Left lung (tissue), 10 donors: ENCODE results near the gene NES. TPM values are rescaled to one million over a fixed set of nuclear protein-coding genes. Genes with fewer than 3 reads are reported as not detected.

Experiments
- ATAC-seq: fragments of 200-7000 bp; cut with Tn5 transposase; one replicate; pipeline ENCODE4 v1.9.1; 2020; ENCODE audit warnings: moderate library complexity
- DNase-seq, 4 donors: peaks; one replicate each; pipeline ENCODE4 v3.0.0-alpha.2; 2013 to 2020
- H3K27ac ChIP-seq, 2 donors: fragments of 200-600 bp; sonication (generic) in 1 of 2; one replicate each; pipeline versions ENCODE4 v1.5.0 to v1.8.0; 2020 to 2021
- H3K27me3 ChIP-seq, 2 donors: fragments of 200-600 bp; sonication (generic) in 1 of 2; one replicate each; pipeline versions ENCODE4 v1.5.0 to v1.8.0; 2020 to 2021
- H3K36me3 ChIP-seq, 2 donors: fragments of 200-600 bp; sonication (generic) in 1 of 2; one replicate each; pipeline versions ENCODE4 v1.5.0 to v1.8.0; 2020 to 2021
- H3K4me1 ChIP-seq, 2 donors: fragments of 200-600 bp; one replicate each; pipeline ENCODE4 v1.8.0; 2021
- H3K4me3 ChIP-seq, 2 donors: fragments of 200-600 bp; sonication (generic) in 1 of 2; one replicate each; pipeline versions ENCODE4 v1.5.0 to v1.8.0; 2020 to 2021; ENCODE audit warnings: mild to moderate bottlenecking in 1 of 2
- H3K9me3 ChIP-seq, 2 donors: fragments of 200-600 bp; sonication (generic) in 1 of 2; one replicate each; pipeline versions ENCODE4 v1.5.0 to v1.8.0; 2020 to 2021
- intact Hi-C, 2 donors: fragments of 100-400 bp; cut with DNase I; formaldehyde crosslinking; loops; one replicate each; pipeline versions ENCODE4 v1.11.2 to v1.14.2; 2022
- polyA plus RNA-seq, 6 donors: library from polyadenylated mRNA; unstranded; fragments of 120-200 nt; gene quantifications; one replicate each; pipeline ENCODE4 v1.2.1, GENCODE V29; 2013; ENCODE audit not compliant: insufficient read length in 6 of 6
- total RNA-seq, 2 donors: library from RNA; stranded (reverse); fragmentation: NEBNext Ultra II Directional; extraction: Animal tissue kit (Norgen Biotek cat#: 25700); gene quantifications; one replicate each; pipeline ENCODE4 v1.2.1, GENCODE V29; 2021
- TF ChIP-seq, protein P1 (sequence below), 2 donors: fragments of 200-600 bp; sonication (generic) in 1 of 2; IDR thresholded peaks; one replicate each; pipeline versions ENCODE4 v1.5.0 to v1.8.0; 2021; ENCODE audit warnings: antibody characterized with exemption in 2 of 2
- donor health status: DM: no; HTN: yes; CAD: no.
- donor health status: DM: no; HTN: no; CAD: no.

The NES gene
- total and polyA plus RNA-seq, 8 donors = 54.9 to 84.0 (median 64.4) TPM

DNA sequence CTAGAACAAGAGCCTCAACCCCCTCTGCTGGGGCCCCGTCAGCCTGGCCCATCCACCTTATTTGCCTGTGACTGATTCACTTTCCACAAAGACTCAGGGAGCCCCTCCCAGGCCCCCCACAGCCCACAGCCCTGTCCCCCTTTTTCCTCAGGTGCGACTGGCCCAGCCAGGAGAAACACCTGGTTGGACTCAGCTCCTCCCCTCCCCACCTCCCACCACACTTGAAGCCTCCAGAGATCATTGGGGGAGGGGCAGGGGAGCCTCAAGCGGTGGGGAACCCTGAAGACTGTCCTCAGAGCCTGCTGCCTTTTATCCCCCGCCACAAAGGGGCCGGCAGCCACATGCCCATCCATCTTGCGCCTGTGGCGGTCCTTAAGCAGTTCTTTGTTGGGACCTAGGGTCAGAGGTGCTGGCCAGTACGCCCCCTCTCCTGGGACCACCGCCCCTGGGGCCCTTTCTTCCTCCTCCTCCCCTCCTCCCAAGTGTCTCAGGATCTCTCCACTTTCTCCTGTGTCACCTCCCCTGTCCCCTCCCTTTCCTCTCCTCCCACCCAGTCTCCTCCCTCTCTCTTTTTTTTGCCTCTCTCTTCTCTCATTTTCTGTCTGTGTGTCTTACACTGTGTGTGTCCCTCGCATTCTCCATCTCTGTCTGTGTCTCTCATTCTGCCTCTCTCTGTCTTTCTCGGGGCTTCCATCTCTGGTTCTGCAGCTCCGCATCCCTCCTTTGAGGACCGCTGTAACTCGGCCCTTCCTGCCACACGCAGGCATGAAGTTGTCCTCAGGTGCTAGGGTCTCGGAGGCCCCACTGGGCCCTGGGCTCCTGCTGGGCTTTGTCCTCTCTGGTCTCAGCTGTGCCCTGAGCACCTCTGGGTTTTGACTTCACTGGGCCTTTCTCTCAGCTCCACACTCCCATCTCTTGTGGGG is 16.0 kb upstream of the NES start:
- H3K4me3 ChIP-seq = no peak overlapping the region
- H3K4me1 ChIP-seq = peaks cover 12 to 22% of the 10 kb centered on the region in 2 donors
- ATAC-seq (peak; percentile 64), DNase-seq (peak in 3 of 4 donors; percentile 47 to 85 (median 51))
- H3K27ac ChIP-seq = no peak overlapping the region
- TF ChIP-seq, protein P1, sequence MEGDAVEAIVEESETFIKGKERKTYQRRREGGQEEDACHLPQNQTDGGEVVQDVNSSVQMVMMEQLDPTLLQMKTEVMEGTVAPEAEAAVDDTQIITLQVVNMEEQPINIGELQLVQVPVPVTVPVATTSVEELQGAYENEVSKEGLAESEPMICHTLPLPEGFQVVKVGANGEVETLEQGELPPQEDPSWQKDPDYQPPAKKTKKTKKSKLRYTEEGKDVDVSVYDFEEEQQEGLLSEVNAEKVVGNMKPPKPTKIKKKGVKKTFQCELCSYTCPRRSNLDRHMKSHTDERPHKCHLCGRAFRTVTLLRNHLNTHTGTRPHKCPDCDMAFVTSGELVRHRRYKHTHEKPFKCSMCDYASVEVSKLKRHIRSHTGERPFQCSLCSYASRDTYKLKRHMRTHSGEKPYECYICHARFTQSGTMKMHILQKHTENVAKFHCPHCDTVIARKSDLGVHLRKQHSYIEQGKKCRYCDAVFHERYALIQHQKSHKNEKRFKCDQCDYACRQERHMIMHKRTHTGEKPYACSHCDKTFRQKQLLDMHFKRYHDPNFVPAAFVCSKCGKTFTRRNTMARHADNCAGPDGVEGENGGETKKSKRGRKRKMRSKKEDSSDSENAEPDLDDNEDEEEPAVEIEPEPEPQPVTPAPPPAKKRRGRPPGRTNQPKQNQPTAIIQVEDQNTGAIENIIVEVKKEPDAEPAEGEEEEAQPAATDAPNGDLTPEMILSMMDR (IDR thresholded peaks at IDR 0.05) = no peak
- no peaks in the 10 kb centered on the region for H3K9me3 ChIP-seq
- H3K36me3 ChIP-seq = no peaks in the 10 kb centered on the region
- intact Hi-C loops = no loop called here
- H3K27me3 ChIP-seq = peaks cover 0 to 78% of the 10 kb centered on the region in 2 donors

DNA sequence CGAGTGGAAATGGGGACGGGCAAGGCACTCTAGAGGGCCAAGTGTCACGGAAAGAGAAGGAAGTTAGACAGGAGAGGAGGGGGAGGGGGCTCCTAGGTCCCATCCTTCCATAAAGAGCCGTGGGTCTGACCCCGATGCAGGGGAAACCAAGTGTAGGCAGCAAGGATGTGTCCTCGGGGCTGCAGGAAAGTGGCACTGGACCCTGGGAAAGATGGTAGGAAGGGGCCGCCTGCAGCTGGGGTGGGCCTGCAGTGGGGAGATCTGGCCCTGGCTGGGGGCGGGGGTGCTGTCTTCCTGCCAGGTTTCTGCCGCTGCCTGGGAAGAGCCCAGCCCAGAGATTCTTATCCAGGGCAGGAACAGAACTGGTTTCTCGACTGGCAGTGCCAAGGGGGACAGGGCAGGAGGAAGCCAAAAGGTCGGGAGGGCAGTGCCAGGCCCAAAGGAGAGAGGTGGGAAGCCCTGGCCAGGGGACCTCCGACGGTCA is 15.3 kb upstream of the NES start:
- H3K36me3 ChIP-seq = no peaks in the 10 kb centered on the region
- DNase-seq = peak in 2 of 4 donors; percentile 46 to 61
- H3K27me3 ChIP-seq = peaks cover 0 to 81% of the 10 kb centered on the region in 2 donors
- TF ChIP-seq, protein P1 (IDR thresholded peaks at IDR 0.05) = no peak
- H3K4me3 ChIP-seq = no peak overlapping the region
- intact Hi-C loops = no loop called here
- H3K27ac ChIP-seq = no peak overlapping the region
- no peaks in the 10 kb centered on the region for H3K9me3 ChIP-seq
- peak; percentile 43 for ATAC-seq
- H3K4me1 ChIP-seq = peaks cover 12 to 22% of the 10 kb centered on the region in 2 donors

DNA sequence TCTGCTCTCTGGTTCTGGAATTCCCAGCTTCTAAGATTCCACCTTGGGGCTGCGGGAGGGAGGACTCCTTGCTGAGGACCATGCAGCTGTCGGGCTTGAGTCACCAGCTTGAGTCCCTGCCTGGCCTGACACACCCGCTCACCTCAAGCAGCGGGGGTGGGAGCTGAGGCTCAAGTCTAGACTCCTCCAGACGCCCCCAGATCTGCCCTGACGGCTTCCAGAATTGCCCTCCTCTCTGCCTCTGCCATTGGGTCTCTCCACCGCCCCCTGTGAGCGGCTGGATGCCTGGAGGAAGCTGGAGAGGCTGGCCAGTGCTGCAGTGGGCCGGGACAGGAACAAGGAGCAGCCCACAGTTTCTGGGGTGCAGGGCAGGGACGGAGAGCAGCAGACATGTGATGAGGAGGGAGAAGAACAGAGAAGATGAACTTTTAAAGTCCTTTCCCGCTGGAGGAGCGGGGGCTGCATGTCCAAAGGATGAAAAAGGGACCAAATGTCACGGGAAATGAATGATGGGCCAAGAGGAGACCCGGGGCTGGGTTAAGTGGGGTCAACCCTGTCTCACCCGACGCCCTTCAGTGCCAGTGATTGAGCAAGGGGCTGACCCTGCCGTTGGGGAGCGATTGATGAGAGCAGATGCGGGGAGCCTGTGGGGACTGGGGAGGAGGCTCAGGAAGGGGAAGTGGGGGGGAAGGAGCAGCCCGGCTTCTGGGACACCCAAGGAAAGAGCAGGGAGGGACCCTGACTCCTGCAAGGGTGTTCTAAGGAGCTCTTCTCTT is 14.6 kb upstream of the NES start:
- intact Hi-C loops = no loop called here
- Histone ChIP-seq H3K9me3 (no peaks in the 10 kb centered on the region), H3K4me3 (no peak overlapping the region), H3K27me3 (peaks cover 0 to 82% of the 10 kb centered on the region in 2 donors), H3K27ac (no peak overlapping the region), H3K4me1 (peaks cover 12 to 22% of the 10 kb centered on the region in 2 donors), H3K36me3 (no peaks in the 10 kb centered on the region)
- TF ChIP-seq, protein P1 (IDR thresholded peaks at IDR 0.05) = no peak
- ATAC-seq = peak; percentile 62
- DNase-seq = peak in 3 of 4 donors; percentile 35 to 63 (median 54)

DNA sequence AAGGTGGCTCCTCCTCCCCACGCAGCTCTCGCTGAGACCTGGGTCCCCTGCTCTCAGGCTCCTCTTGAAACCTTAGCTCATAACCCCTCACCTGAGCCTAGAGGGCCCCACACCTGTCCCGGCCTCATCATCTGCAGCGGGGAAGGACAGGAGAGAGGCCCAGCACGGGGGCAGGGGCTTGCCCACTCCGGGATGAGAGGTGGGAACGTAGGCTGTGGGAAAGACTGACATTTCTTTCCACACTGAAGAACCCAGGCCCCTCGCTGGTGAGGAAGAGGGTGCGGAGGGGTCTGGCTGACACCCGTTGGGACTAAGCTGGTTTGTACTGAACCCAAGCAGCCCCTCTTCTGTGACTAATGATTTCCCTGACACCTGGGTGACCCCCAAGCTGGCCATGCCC is 14.0 kb upstream of the NES start:
- no peak overlapping the region for H3K27ac ChIP-seq

More for the DNA sequence above, 14.0 kb upstream of the NES start:
- H3K27me3 ChIP-seq = peaks cover 0 to 88% of the 10 kb centered on the region in 2 donors
- intact Hi-C loops = no loop called here
- H3K4me1 ChIP-seq = peaks cover 12 to 22% of the 10 kb centered on the region in 2 donors
- no peak overlapping the region for H3K4me3 ChIP-seq
- H3K36me3 ChIP-seq = no peaks in the 10 kb centered on the region
- peak in 1 of 4 donors; percentile 34 for DNase-seq
- H3K9me3 ChIP-seq = no peaks in the 10 kb centered on the region
- no peak for ATAC-seq
- TF ChIP-seq, protein P1 (IDR thresholded peaks at IDR 0.05) = no peak
